ENCODE data around the gene SLC32A1.

The SLC32A1 gene

DNA sequence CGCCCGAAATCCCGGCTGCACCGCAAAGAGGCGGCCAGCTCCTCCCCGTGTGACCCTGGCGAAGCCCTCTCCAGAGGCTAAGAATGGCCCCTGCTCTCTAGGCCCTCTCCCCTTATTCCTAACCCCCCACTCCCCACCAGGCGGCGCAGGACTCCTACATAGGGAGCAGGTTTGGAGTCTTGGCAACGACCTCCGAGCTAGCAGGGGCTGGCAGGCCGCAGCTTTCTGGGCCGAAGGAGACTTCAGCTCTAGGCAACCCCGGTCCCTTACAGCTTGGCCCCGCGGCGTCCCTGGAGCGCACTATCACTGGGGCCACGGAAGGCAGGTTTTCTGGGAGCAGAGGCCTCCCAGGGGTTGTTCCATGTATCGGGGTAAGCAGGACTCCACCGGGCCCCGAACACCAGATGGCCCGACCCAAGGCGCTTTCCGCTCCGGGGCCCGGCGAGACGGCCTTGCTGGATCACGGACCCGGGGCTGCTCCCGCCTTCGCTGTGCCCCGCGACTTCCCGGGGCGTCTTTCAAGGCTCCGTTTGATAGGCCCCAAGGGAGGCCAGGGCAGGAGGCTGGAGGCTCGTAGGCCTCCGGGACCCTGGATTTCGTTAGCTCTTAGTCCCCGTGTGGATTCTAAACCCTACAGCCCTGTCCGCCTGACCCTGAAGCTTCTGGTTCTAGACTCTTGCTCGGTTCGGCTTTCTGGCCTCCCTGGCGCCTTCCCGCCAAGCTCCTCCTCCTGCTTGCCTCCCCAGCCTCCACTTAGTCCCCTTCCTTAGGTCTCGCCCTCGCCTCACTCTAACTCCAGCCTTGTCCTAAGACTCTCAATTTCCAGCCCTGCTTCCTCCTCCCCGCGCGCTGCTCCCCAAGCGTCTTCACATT is 1.9 kb downstream of the SLC32A1 start:
- DNase-seq = no peak

- DNase-seq = peak; percentile 49
Observed at GRCh38 chr20:38726804-38727606, 2.7 kb downstream of the SLC32A1 start.

- no peak for DNase-seq
Observed at GRCh38 chr20:38727607-38728190, 3.4 kb downstream of the SLC32A1 start.

GRCh38 chr20:38728191-38728781 is 4.0 kb downstream of the SLC32A1 start:
- DNase-seq = no peak

- no peak for DNase-seq
Observed at GRCh38 chr20:38728911-38729642, 4.8 kb downstream of the SLC32A1 start.

GRCh38 chr20:38729767-38730166 is 5.5 kb downstream of the SLC32A1 start:
- no peak for DNase-seq

- DNase-seq = no peak
Observed at GRCh38 chr20:38730167-38730988, 6.1 kb downstream of the SLC32A1 start.

DNA sequence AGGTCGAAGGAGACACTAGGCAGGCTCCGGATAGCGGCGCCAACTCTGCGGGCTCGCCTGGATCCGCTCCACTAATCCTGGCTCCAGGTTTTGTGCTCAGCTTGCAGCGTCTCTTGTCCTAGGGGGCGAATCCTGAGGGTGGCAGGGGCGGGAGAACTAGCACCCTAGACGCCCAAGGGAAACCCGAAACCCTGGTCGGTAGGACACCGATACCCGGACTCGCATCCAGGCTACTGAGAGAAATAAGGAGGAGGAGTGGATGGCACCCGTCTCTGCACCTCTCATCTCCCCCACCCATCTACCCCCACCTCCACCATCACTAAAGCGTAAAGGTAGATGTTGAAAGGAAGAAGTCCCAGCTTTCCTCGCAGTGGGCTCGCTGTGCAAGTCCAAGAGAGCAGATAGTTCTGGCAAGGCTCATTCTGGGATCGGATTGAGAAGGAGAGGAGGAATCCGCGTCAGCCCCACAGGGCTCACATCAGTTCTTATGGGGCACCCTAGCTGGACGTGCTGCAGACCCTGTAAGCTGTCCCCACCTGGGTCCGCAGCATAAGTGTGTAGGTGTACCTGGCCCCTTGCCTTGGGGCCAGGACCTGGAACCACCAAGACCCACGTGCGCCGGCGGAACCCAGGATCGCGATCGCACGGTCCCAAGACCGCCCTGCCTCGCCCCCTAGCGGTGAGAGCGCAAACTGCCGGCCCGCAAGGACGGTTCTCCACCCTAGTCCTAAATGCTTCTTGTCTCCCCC is 6.9 kb downstream of the SLC32A1 start:
- DNase-seq = peak; percentile 62

DNA sequence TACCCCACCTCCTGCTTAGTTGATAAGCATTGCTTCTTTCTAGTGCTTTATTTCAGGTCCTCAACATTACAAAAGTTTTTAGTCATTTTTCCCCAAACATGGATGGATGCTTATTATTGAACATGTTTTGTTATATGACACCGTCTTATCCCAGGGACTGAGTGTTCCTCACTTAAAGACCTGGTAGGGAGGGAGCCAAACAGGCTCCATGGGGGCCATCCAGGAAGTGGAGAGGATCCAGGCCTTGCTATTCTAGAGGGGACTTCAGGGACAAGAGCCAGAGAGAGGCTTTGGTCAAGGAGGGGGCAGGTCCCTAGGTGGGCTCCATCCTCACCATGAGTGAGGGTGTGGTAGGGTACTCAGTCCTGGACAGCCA is 7.4 kb downstream of the SLC32A1 start:
- DNase-seq = no peak

- DNase-seq = no peak
Observed at GRCh38 chr20:38732981-38733380, 8.7 kb downstream of the SLC32A1 start.

DNA sequence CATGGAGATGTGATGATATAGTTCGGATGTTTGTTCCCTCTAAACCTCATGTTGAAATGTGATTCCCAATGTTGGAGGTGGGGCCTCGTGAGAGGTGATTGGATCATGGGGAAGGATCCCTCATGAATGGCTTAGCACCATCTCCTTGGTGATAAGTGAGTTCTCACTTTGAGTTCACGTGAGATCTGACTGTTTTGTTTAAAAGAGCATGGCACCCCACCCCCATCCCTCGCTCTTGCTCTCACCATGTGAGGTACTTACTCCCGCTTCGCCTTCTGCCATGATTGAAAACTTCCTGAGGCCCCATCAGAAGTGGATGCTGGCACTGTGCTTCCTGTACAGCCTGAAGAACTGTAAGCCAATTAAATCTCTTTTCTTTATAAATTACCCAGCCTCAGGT is 10.9 kb downstream of the SLC32A1 start:
- no peak for DNase-seq

GRCh38 chr20:38737887-38738286 is 13.6 kb downstream of the SLC32A1 start:
- no peak for DNase-seq

DNA sequence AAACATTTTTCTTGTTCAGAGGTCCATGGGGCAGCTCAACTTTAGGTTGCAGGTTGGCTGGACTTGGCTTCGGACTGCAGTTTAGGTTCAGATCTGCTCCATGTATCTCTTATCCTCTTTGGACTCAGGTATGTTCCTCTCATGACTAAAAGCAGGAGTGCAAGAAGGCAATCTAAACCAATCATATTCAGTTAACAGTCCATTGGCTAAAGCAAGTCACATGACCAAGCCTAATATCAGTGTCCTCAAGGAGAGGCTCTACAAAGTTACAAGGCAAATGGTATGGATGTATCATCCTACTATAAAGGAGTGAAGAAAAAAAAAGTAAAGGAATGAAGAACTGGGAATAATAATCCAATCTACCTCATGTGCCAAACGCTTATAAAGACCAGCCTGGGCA is 21.5 kb downstream of the SLC32A1 start:
- no peak for DNase-seq

DNA sequence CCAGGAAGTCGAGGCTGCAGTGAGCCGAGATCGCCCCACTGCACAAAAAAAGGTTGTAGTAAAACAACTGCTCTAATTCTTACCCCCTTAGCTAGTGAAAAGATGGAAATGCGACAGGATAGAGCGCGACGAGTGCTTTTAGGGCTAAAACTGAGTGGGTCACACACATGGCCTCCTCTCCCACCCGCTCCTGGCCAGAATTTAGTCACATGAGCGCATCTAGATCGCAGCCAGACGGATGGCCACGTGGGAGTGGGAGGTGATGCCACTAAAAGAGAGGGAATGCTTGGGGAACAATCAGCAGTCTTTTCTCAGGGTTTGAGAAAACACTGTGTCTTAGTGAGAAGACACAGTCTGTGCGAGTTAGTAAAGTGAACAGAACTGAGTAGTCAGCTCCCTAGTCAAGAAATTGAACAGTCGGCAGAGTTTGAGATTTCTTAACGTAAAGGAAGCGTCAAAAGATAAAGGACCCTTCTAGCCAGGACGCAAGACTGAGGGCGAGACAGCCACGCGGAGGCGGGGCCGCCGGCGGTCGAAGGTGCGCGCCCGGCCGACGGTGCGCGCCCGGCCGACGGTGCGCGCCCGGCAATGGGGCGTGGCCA is 23.3 kb downstream of the SLC32A1 start:
- no peak for DNase-seq

GRCh38 chr20:38748097-38748860 is 24.0 kb downstream of the SLC32A1 start, which contains the start of gene ACTR5:
TSS of gene ACTR5 (plus strand) at chr20:38748460. CDS start at chr20:38748479, 19 bp downstream.
- DNase-seq = peak; percentile 95

GRCh38 chr20:38748861-38749149 is 24.5 kb downstream of the SLC32A1 start:
- DNase-seq = peak; percentile 32

GRCh38 chr20:38751360-38751976 is 27.2 kb downstream of the SLC32A1 start:
- no peak for DNase-seq

GRCh38 chr20:38752029-38752428 is 27.7 kb downstream of the SLC32A1 start:
- no peak for DNase-seq

DNA sequence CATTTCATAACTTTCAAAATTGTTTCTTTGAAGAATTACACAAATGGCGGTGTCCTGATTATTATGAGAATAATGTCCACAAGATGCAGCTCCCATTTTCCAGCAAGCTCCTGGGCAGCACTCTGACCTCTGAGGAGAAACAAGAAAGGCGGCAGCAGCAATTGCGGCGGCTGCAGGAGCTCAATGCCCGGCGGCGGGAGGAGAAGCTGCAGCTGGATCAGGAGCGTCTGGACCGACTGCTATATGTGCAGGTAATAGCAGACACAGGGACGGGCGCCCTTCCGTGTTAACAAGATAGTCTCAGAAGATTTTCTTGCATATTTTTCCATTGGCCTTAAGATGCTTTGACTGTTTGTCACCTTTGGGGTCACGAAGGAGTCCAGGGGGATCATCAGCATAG is 30.6 kb downstream of the SLC32A1 start:
- DNase-seq = no peak

Measured in CD4-positive, alpha-beta T cell treated with Interleukin-15 for 1 hour (primary cell).